ENCODE data around the gene RBFOX2. TPM values are rescaled to one million over a fixed set of nuclear protein-coding genes. Genes with fewer than 3 reads are reported as not detected.
A peak's percentile ranks its signal among the peaks of the same experiment; 100 is the strongest.

RBFOX2 gene, protein sequence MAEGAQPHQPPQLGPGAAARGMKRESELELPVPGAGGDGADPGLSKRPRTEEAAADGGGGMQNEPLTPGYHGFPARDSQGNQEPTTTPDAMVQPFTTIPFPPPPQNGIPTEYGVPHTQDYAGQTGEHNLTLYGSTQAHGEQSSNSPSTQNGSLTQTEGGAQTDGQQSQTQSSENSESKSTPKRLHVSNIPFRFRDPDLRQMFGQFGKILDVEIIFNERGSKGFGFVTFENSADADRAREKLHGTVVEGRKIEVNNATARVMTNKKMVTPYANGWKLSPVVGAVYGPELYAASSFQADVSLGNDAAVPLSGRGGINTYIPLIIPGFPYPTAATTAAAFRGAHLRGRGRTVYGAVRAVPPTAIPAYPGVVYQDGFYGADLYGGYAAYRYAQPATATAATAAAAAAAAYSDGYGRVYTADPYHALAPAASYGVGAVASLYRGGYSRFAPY
- total RNA-seq (2016; rRNA removed; fragmentation: Illumina TruSeq; extraction: Trizol) = 36.9 and 37.3 TPM in 2 replicates
- 4.1 and 5.4 TPM in 2 replicates for total RNA-seq (2016; cell fraction: cytosol; rRNA removed; fragmentation: Illumina TruSeq; extraction: Trizol; ENCODE audit: low read depth)
- total RNA-seq (2016; cell fraction: insoluble cytoplasmic fraction; rRNA removed; fragmentation: Illumina TruSeq; extraction: Trizol) = 29.4 and 37.9 TPM in 2 replicates
- 12.7 and 14.1 TPM in 2 replicates for total RNA-seq (2016; cell fraction: membrane; rRNA removed; fragmentation: Illumina TruSeq; extraction: Trizol)
- total RNA-seq (2016; cell fraction: nucleus; rRNA removed; fragmentation: Illumina TruSeq; extraction: Trizol) = 40.3 and 46.5 TPM in 2 replicates
- 39.8 and 40.4 TPM in 2 replicates for polyA plus RNA-seq (2011; rRNA removed)
- 32.4 and 33.2 TPM in 2 replicates for polyA plus RNA-seq (2011; cell fraction: cytosol; rRNA removed)
- polyA plus RNA-seq (2011; cell fraction: nucleus; rRNA removed) = 47.0 and 52.8 TPM in 2 replicates
- polyA plus RNA-seq (2012) = 25.9 and 28.2 TPM in 2 replicates
- polyA plus RNA-seq (2016; cell fraction: cytosol; fragmentation: Illumina TruSeq; extraction: Trizol; ENCODE audit: low read depth) = 3.8 and 4.4 TPM in 2 replicates
- polyA plus RNA-seq (2016; cell fraction: insoluble cytoplasmic fraction; fragmentation: Illumina TruSeq; extraction: Trizol; ENCODE audit: low read depth) = 27.0 and 32.5 TPM in 2 replicates
- polyA plus RNA-seq (2016; cell fraction: membrane; fragmentation: Illumina TruSeq; extraction: Trizol; ENCODE audit: low read depth) = 6.8 and 8.3 TPM in 2 replicates
- 34.2 and 36.8 TPM in 2 replicates for polyA plus RNA-seq (2016; cell fraction: nucleus; fragmentation: Illumina TruSeq; extraction: Trizol; ENCODE audit: insufficient read depth, low read depth)
- 64.1 and 120 TPM in 2 replicates for polyA minus RNA-seq (2011; rRNA and poly(A)+ RNA removed; ENCODE audit: low replicate concordance)
- polyA minus RNA-seq (2011; cell fraction: cytosol; rRNA and poly(A)+ RNA removed) = 20.7 and 23.3 TPM in 2 replicates
- 58.3 and 60.9 TPM in 2 replicates for polyA minus RNA-seq (2011; cell fraction: nucleus; rRNA and poly(A)+ RNA removed)
- percentile 79 among the genes with signal in this experiment for Bru-seq, nascent RNA
- BruChase-seq, experiment 1, labeled RNA remaining after a 6-hour chase = percentile 75 among the genes with signal in this experiment
- BruChase-seq, experiment 2, labeled RNA remaining after a 2-hour chase = percentile 80 among the genes with signal in this experiment
- long read RNA-seq, experiment 1, partial matches to known transcripts = 0 of 608 reads
- long read RNA-seq, experiment 1, other reads (novel, unspliced or antisense) = 608 of 608 reads
- long read RNA-seq, experiment 2, partial matches to known transcripts = 9 of 1,100 reads
- long read RNA-seq, experiment 2, other reads (novel, unspliced or antisense) = 1,087 of 1,100 reads

DNA sequence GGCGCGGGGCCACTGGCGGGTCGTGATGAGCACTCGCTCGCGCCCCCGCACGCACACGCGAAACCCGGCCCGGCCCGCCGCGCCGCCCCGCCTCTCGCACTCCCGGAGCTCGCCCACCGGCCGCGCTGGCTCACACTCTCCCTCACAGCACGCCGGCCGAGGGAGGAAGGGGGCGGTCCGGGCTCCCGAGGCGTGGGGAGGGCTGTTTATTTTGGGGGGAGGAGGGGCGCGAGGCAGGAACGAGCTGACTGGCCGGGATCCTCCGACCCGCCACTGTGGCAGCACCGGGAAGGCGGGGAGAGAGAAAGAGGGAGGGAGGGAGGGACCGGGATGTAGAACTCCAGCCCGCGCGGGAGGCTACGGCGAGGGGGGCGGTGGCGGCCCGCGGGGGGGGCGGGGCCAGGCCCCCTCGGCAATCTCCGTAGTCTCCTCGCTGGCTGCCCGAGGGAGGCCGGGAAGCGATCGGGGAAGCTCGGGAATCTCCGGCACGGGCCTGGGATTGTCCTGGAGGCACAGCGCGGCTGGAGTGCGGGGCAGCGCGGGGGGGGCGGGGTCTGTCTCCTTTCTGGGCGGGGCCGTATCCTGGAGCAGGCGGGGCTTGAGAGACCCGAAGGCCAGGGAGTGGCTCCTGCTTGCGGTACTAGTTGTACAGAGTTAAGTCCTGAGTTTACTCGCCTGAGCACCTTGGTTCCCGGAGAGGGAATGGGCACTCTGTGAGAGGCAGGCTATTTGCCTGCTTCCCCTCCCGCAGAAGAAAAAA is at the start of gene RBFOX2:
Gene RBFOX2, minus strand, starts transcription at position 179 of the 760 bp plus-strand sequence. CDS start 399 bp downstream, outside the sequence.
- H3K9me3 ChIP-seq (ENCODE audit: low read length) = no peaks in the 10 kb centered on the region
- DNase-seq (ENCODE audit: low spot score) (peak; percentile 91), ATAC-seq (peak; percentile 88), FAIRE-seq (no peak)
- in situ Hi-C loops (cut with HindIII; ENCODE audit: extremely low pct_ligation_motif_present, low pct_unique_long_range_greater_than_20kb) (no loop called here), intact Hi-C loops (cut with micrococcal nuclease; ENCODE audit: unreplicated experiment) (no loop called here)
- H3K4me3 ChIP-seq (replicated peaks in 1 of 3; ENCODE audit: insufficient read depth in 1 of 3, low read depth in 2 of 3, low read length in 3 of 3) = peak within 1 kb of the TSS; percentile 93 to 96 (median 96)
- ChIA-PET POLR2A (interaction anchor here (0.7 to 3.3 kb wide), 16 partner anchors 10 to 729 kb away, joined by 3 to 20 read pairs (median 4); partner anchors contain the start of genes APOL6 and TOM1), CTCF (ENCODE audit: low intra/inter-chr PET ratio, low total read pairs) (no interaction called here)
- H3K4me1 ChIP-seq (ENCODE audit: insufficient read depth, low read length) = peaks cover 58% of the 10 kb centered on the region
- peak within 1 kb of the TSS; percentile 72 for H3K27ac ChIP-seq (ENCODE audit: extremely low read length, insufficient read depth, low read length)
- no peaks in the 10 kb centered on the region; a peak in 1 of 5 replicates for H3K27me3 ChIP-seq (ENCODE audit: control insufficient read depth in 1 of 2, insufficient read depth in 2 of 2, low read length in 2 of 2)
- BruUV-seq (replicated peaks) = no TSS peak
- H3K4me2 ChIP-seq (ENCODE audit: low read depth, low read length) = peak within 1 kb of the TSS; percentile 86
- H4K20me1 ChIP-seq (ENCODE audit: insufficient read depth, low read length) = no peaks in the 10 kb centered on the region
- no peaks in the 10 kb centered on the region for H3K36me3 ChIP-seq (replicated peaks in 1 of 2; ENCODE audit: control insufficient read depth in 1 of 2, insufficient read depth in 2 of 2, low read length in 2 of 2)
- peak within 1 kb of the TSS; percentile 62 for H2AFZ ChIP-seq (ENCODE audit: low read length)
- peaks cover 37% of the 10 kb centered on the region for H3K79me2 ChIP-seq (ENCODE audit: insufficient read depth, low read length)
- peak within 1 kb of the TSS; percentile 83 for H3K9ac ChIP-seq (ENCODE audit: insufficient read depth, low read depth, low read length)
- WGBS (ENCODE audit: low lambda C conversion rate) = 3% methylated on average over 21 of the region's 74 CpGs
- no peak for TF ChIP-seq KDM6A (CRISPR knock-in tag; IDR thresholded peaks at IDR 0.05; ENCODE audit: low read depth)
- TF ChIP-seq, protein P1, sequence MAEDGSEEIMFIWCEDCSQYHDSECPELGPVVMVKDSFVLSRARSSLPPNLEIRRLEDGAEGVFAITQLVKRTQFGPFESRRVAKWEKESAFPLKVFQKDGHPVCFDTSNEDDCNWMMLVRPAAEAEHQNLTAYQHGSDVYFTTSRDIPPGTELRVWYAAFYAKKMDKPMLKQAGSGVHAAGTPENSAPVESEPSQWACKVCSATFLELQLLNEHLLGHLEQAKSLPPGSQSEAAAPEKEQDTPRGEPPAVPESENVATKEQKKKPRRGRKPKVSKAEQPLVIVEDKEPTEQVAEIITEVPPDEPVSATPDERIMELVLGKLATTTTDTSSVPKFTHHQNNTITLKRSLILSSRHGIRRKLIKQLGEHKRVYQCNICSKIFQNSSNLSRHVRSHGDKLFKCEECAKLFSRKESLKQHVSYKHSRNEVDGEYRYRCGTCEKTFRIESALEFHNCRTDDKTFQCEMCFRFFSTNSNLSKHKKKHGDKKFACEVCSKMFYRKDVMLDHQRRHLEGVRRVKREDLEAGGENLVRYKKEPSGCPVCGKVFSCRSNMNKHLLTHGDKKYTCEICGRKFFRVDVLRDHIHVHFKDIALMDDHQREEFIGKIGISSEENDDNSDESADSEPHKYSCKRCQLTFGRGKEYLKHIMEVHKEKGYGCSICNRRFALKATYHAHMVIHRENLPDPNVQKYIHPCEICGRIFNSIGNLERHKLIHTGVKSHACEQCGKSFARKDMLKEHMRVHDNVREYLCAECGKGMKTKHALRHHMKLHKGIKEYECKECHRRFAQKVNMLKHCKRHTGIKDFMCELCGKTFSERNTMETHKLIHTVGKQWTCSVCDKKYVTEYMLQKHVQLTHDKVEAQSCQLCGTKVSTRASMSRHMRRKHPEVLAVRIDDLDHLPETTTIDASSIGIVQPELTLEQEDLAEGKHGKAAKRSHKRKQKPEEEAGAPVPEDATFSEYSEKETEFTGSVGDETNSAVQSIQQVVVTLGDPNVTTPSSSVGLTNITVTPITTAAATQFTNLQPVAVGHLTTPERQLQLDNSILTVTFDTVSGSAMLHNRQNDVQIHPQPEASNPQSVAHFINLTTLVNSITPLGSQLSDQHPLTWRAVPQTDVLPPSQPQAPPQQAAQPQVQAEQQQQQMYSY (CRISPR knock-in tag; IDR thresholded peaks at IDR 0.05) = no peak
- TF ChIP-seq RFX3 (CRISPR knock-in tag; IDR thresholded peaks at IDR 0.05) = no peak
- no peak for TF ChIP-seq ZNF724P (CRISPR knock-in tag; IDR thresholded peaks at IDR 0.05; ENCODE audit: borderline replicate concordance)
- no peak for TF ChIP-seq ZNF296 (CRISPR knock-in tag; conservative IDR thresholded peaks at IDR 0.05)
- TF ChIP-seq NR2F2 (IDR thresholded peaks at IDR 0.05; ENCODE audit: borderline replicate concordance, low read depth) = no peak
- TF ChIP-seq, protein P2, sequence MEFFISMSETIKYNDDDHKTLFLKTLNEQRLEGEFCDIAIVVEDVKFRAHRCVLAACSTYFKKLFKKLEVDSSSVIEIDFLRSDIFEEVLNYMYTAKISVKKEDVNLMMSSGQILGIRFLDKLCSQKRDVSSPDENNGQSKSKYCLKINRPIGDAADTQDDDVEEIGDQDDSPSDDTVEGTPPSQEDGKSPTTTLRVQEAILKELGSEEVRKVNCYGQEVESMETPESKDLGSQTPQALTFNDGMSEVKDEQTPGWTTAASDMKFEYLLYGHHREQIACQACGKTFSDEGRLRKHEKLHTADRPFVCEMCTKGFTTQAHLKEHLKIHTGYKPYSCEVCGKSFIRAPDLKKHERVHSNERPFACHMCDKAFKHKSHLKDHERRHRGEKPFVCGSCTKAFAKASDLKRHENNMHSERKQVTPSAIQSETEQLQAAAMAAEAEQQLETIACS (CRISPR knock-in tag; IDR thresholded peaks at IDR 0.05) = peak; percentile 71
- TF ChIP-seq HOXA7 (CRISPR knock-in tag; IDR thresholded peaks at IDR 0.05) = no peak
- TF ChIP-seq, protein P3, sequence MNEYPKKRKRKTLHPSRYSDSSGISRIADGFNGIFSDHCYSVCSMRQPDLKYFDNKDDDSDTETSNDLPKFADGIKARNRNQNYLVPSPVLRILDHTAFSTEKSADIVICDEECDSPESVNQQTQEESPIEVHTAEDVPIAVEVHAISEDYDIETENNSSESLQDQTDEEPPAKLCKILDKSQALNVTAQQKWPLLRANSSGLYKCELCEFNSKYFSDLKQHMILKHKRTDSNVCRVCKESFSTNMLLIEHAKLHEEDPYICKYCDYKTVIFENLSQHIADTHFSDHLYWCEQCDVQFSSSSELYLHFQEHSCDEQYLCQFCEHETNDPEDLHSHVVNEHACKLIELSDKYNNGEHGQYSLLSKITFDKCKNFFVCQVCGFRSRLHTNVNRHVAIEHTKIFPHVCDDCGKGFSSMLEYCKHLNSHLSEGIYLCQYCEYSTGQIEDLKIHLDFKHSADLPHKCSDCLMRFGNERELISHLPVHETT (CRISPR knock-in tag; conservative IDR thresholded peaks at IDR 0.05) = peak; percentile 87; the same call in 1 of the 2 replicates
- TF ChIP-seq ZNF577 (CRISPR knock-in tag; IDR thresholded peaks at IDR 0.05; ENCODE audit: borderline replicate concordance, low read depth) = no peak
